CD14-positive monocyte (primary cell): ENCODE measurements around the gene OSBP2. TPM values are rescaled to one million over a fixed set of nuclear protein-coding genes. Genes with fewer than 3 reads are reported as not detected.

ENCODE experiments used
- DNase-seq, 3 donors: peaks; one replicate each; pipeline ENCODE4 v3.0.0-alpha.2; 2011 to 2022
- H2AFZ ChIP-seq: 2 replicates; pipeline ENCODE4 v1.6.0; 2012; ENCODE audit warnings: mild to moderate bottlenecking, low read depth, low read length, inconsistent platforms; ENCODE audit not compliant: insufficient read depth, poor library complexity, severe bottlenecking
- H3K27ac ChIP-seq, 2 donors: 1 replicate in 1 of 2; 2 replicates in 1 of 2; pipeline ENCODE4 v1.5.1; 2012 to 2013; ENCODE audit warnings: low read length in 2 of 2, control low read depth in 1 of 2, inconsistent platforms in 1 of 2, low read depth in 1 of 2, mild to moderate bottlenecking in 1 of 2
- H3K27me3 ChIP-seq, 2 donors: one replicate each; pipeline versions ENCODE4 v1.6.0 to v1.6.1; 2011 to 2013; ENCODE audit warnings: low read length in 2 of 2; ENCODE audit not compliant: control insufficient read depth in 2 of 2, insufficient read depth in 2 of 2
- H3K36me3 ChIP-seq, 2 donors: replicated peaks in 1 of 2; 1 replicate in 1 of 2; 2 replicates in 1 of 2; pipeline versions ENCODE4 v1.5.1 to v1.6.1; 2012 to 2013; ENCODE audit warnings: low read length in 2 of 2, control low read depth in 1 of 2, inconsistent platforms in 1 of 2, mild to moderate bottlenecking in 1 of 2; ENCODE audit not compliant: insufficient read depth in 2 of 2, control insufficient read depth in 1 of 2
- H3K4me1 ChIP-seq, 2 donors: 1 replicate in 1 of 2; 2 replicates in 1 of 2; pipeline versions ENCODE4 v1.5.1 to v1.6.1; 2012 to 2013; ENCODE audit warnings: low read length in 2 of 2, control low read depth in 1 of 2, inconsistent platforms in 1 of 2, mild to moderate bottlenecking in 1 of 2, moderate library complexity in 1 of 2; ENCODE audit not compliant: insufficient read depth in 2 of 2, control insufficient read depth in 1 of 2
- H3K4me2 ChIP-seq: replicated peaks from 2 replicates; pipeline ENCODE3; 2012; ENCODE audit warnings: low read length, moderate library complexity, mild to moderate bottlenecking; ENCODE audit not compliant: poor library complexity, severe bottlenecking; ENCODE audit errors: extremely low read depth
- H3K4me3 ChIP-seq, 3 experiments: fragments of 200-600 bp in 1 of 3; sonication (generic) in 1 of 3; replicated peaks in 1 of 3; 1 replicate in 2 of 3; 2 replicates in 1 of 3; pipeline ENCODE4 v1.5.1; 2011 to 2013; ENCODE audit warnings: low read length in 3 of 3, mild to moderate bottlenecking in 3 of 3, control low read depth in 2 of 3, low read depth in 2 of 3, inconsistent platforms in 1 of 3, moderate library complexity in 1 of 3
- H3K79me2 ChIP-seq: 2 replicates; pipeline ENCODE4 v1.6.0; 2012; ENCODE audit warnings: mild to moderate bottlenecking, control low read depth, inconsistent platforms, low read length, moderate library complexity; ENCODE audit not compliant: insufficient read depth
- H3K9ac ChIP-seq: 2 replicates; pipeline ENCODE4 v1.6.0; 2017; ENCODE audit warnings: low read length, mild to moderate bottlenecking; ENCODE audit not compliant: insufficient read depth, poor library complexity, severe bottlenecking
- H3K9me3 ChIP-seq, 2 donors: replicated peaks in 1 of 2; 1 replicate in 1 of 2; 2 replicates in 1 of 2; pipeline versions ENCODE4 v1.5.1 to v1.6.1; 2012 to 2013; ENCODE audit warnings: low read length in 2 of 2, control low read depth in 1 of 2; ENCODE audit not compliant: control insufficient read depth in 1 of 2, insufficient read depth in 1 of 2
- H4K20me1 ChIP-seq: 2 replicates; pipeline ENCODE4 v1.6.0; 2012; ENCODE audit warnings: mild to moderate bottlenecking, low read length, control low read depth, moderate library complexity; ENCODE audit not compliant: insufficient read depth
- H3K27ac Mint-ChIP-seq, 7 donors: one replicate each; pipeline ENCODE4 v1.8.0; 2020; ENCODE audit warnings: mild to moderate bottlenecking in 7 of 7, mixed read lengths in 7 of 7, moderate library complexity in 6 of 7, inconsistent platforms in 2 of 7
- H3K27me3 Mint-ChIP-seq, 3 donors: one replicate each; pipeline ENCODE4 v1.8.0; 2021 to 2022; ENCODE audit warnings: low read depth in 3 of 3, mild to moderate bottlenecking in 3 of 3, mixed read lengths in 3 of 3, moderate library complexity in 3 of 3, inconsistent platforms in 1 of 3
- H3K36me3 Mint-ChIP-seq, 2 donors: one replicate each; pipeline ENCODE4 v1.8.0; 2020; ENCODE audit warnings: mixed read lengths in 2 of 2, inconsistent platforms in 1 of 2, mild to moderate bottlenecking in 1 of 2
- H3K4me1 Mint-ChIP-seq: one replicate; pipeline ENCODE4 v1.8.0; 2020; ENCODE audit warnings: mild to moderate bottlenecking, mixed read lengths
- H3K4me3 Mint-ChIP-seq, 2 donors: one replicate each; pipeline ENCODE4 v1.8.0; 2020; ENCODE audit warnings: mild to moderate bottlenecking in 2 of 2, mixed read lengths in 2 of 2, moderate library complexity in 1 of 2
- H3K9me3 Mint-ChIP-seq, 7 donors: one replicate each; pipeline ENCODE4 v1.8.0; 2020 to 2022; ENCODE audit warnings: mixed read lengths in 7 of 7, mild to moderate bottlenecking in 6 of 7, moderate library complexity in 6 of 7, inconsistent platforms in 2 of 7
- CTCF ChIP-seq: fragments of 200-600 bp; IDR thresholded peaks from one replicate; pipeline ENCODE4 v1.8.0; 2022; ENCODE audit warnings: antibody characterized with exemption, mild to moderate bottlenecking
- WGBS: methylation state at CpG from one replicate; pipeline ENCODE4 v1.1.5; 2013; ENCODE audit warnings: missing lambda C conversion rate; ENCODE audit not compliant: insufficient coverage; 5-methylcytosine and 5-hydroxymethylcytosine counted together
- intact Hi-C, 2 donors: fragments of 100-400 bp; cut with micrococcal nuclease; formaldehyde crosslinking; loops; one replicate each; pipeline versions ENCODE4 v1.15.0 to v1.15.1; 2023
- polyA plus RNA-seq, 3 donors: library from polyadenylated mRNA; depleted of rRNA in 1 of 3; unstranded in 2 of 3; stranded (reverse) in 1 of 3; fragments of 300-500 nt in 2 of 3; fragments of >200 nt in 1 of 3; fragmentation: Illumina TruSeq in 2 of 3; gene quantifications; 1 replicate in 2 of 3; 2 replicates in 1 of 3; pipeline ENCODE4 v1.2.3, GENCODE V29; 2012 to 2021

The OSBP2 gene
- polyA plus RNA-seq, 3 donors = 0.21 to 0.54 TPM; not detected in 1

- H4K20me1 ChIP-seq = no peaks in the 10 kb centered on the region
- no peak for TF ChIP-seq CTCF
- H3K4me1 Mint-ChIP-seq = no peaks in the 10 kb centered on the region
Measured at GRCh38 chr22:30718491-30718890, 23.8 kb downstream of the OSBP2 start.

GRCh38 chr22:30718938-30719337 is 24.3 kb downstream of the OSBP2 start:
- Histone ChIP-seq H3K9ac (no peak overlapping the region), H3K4me3 (no peak overlapping the region), H3K79me2 (no peaks in the 10 kb centered on the region), H3K4me1 (no peaks in the 10 kb centered on the region), H3K27ac (no peak overlapping the region), H3K27me3 (no peaks in the 10 kb centered on the region), H3K36me3 (no peaks in the 10 kb centered on the region), H4K20me1 (no peaks in the 10 kb centered on the region), H2AFZ (no peak overlapping the region), H3K4me2 (no peak overlapping the region), H3K9me3 (no peaks in the 10 kb centered on the region)
- Mint-ChIP-seq H3K4me3 (no peak overlapping the region), H3K27me3 (peaks cover 3 to 13% (median 5%) of the 10 kb centered on the region in 3 donors), H3K36me3 (no peaks in the 10 kb centered on the region), H3K27ac (peak overlapping the region in 1 of 7 donors; percentile 44), H3K9me3 (no peaks in the 10 kb centered on the region), H3K4me1 (no peaks in the 10 kb centered on the region)
- no peak for DNase-seq
- intact Hi-C loops = no loop called here
- WGBS = no CpG with 5 or more reads among the region's 4 CpGs
- no peak for TF ChIP-seq CTCF

More at GRCh38 chr22:30718491-30718890, 23.8 kb downstream of the OSBP2 start:
- no peaks in the 10 kb centered on the region for H3K27me3 ChIP-seq
- no peaks in the 10 kb centered on the region for H3K36me3 Mint-ChIP-seq
- no peak overlapping the region for H3K9ac ChIP-seq
- H3K9me3 Mint-ChIP-seq = no peaks in the 10 kb centered on the region
- WGBS = 100% methylated on average over 1 of the region's 4 CpGs
- no peaks in the 10 kb centered on the region for H3K4me1 ChIP-seq
- no peak overlapping the region for H3K4me3 Mint-ChIP-seq
- no peaks in the 10 kb centered on the region for H3K36me3 ChIP-seq
- intact Hi-C loops = no loop called here
- H3K4me3 ChIP-seq = no peak overlapping the region
- no peaks in the 10 kb centered on the region for H3K9me3 ChIP-seq
- no peak for DNase-seq
- no peak overlapping the region for H3K27ac Mint-ChIP-seq
- H3K27ac ChIP-seq = no peak overlapping the region
- no peak overlapping the region for H3K4me2 ChIP-seq
- peaks cover 3 to 13% (median 5%) of the 10 kb centered on the region in 3 donors for H3K27me3 Mint-ChIP-seq
- no peaks in the 10 kb centered on the region for H3K79me2 ChIP-seq
- no peak overlapping the region for H2AFZ ChIP-seq
